NCI-H128 (cell line): ENCODE data around the gene ACSL5.
"Not testable (repeated sequence)": the region's sequence is repeated elsewhere in the genome, so short reads cannot be mapped to it uniquely, and the experiment has no call there.

Source experiments
- DNase-seq: peaks from one replicate; lab custom pipeline; 2025; ENCODE audit not compliant: unreplicated experiment; lab: John Stamatoyannopoulos, UW

The ACSL5 gene

GRCh38 chr10:112406806-112407205 lies 32.9 kb downstream of the ACSL5 start:
- DNase-seq = not testable (repeated sequence)

- DNase-seq = no peak
Measured at GRCh38 chr10:112407696-112408095, 33.8 kb downstream of the ACSL5 start.

- DNase-seq = no peak
Measured at GRCh38 chr10:112409299-112409698, 35.4 kb downstream of the ACSL5 start.

DNA sequence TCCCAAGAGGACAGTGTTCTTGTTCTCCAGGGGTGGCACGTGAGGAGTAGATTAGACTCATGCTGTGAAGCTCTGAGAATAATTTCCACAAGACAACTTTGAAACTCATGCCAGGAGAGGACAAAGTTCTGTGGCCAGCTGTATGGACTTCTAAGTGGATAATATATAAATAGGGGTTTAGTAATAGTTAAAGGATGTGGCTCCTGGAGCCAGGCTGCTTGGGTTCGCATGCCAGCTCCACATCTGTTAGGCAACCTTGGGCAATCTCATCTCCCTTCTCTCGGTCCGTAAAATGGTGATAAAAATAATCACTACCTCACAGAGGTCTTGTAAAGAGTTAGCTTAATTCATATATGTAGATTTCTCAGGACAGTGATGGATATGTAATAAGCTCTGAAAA lies 35.8 kb downstream of the ACSL5 start:
- DNase-seq = no peak

DNA sequence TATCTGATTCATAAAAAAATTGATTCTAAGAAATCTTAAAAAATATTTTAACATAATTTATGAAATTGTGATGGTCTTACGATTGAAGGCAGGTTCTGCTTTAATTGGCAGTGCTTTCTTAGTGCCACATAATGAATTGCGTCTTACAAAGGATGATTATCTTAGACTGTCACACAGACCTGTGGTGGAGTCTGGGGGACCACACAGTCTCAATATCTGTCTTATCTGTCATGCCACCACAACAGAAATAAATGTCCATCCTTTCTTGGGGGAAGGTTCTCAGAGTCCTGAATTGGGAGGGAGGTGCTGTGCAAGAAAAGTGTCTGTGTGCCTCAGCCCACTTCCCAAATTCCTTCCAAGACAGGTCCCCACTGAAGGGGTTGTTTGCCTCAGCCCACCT lies 38.8 kb downstream of the ACSL5 start:
- DNase-seq = no peak

GRCh38 chr10:112421731-112422130 lies 47.8 kb downstream of the ACSL5 start:
- no peak for DNase-seq

- no peak for DNase-seq
Measured at GRCh38 chr10:112424651-112425050, 50.7 kb downstream of the ACSL5 start.

DNA sequence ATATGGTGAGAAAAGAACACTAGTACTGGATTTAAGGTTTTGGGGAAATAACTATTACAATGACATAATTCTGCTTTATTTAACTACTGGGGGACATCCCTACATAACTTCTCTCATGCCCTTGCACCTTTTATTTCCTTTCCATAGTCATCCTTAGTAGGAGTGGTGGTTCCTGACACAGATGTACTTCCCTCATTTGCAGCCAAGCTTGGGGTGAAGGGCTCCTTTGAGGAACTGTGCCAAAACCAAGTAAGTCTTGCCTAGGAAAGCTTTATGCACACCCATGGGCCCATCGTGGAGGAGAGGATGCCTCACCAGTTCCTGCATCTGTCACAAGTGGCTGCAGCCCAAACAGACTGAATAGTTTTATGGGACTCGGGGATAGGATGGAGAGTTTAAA lies 52.2 kb downstream of the ACSL5 start:
- no peak for DNase-seq

DNA sequence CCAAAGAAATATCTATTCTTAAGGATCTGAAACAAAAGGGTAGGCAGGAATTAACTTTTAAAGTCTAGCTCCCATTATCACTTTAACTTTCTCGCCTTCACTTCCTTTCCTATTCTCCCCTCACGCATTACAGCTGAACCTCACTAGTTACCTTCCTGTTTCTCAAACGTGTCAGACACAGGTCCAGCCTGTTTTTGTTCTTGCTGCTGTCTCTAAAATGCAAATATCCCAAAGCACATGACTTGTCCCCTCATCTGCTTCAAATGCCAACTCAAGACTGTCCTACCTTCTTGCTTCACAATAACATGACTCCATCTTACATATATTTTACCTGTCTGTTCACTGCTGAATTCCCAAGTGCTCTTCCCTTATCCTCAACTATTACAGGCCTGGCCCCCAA lies 55.2 kb downstream of the ACSL5 start:
- no peak for DNase-seq

DNA sequence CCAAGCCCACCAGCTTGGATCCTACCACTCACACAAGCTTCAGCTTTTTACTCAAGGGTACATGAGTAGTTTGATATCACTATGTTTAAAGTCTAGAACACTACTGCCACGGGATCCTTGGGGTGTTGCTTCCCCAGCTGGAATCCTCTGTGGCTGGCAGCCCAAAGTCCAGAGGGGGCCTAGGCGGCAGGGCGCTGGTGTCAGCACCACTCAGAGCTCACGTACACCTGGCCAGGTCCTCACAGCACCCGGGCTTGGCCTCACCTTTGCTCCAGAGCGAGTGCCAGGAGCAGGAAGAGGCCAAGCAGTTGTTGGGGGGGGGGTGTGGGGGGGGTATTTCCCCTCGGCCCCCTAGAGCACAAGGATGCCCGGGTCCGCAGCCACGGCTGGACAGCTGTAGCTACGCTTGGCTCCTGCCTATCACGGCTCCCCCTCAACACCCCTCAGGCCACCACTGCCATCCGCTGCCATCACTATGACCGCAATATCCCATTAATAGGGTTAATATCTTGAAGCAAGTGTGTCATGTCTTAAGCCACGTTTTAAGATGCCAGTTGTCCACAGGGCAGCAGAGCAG lies 55.8 kb downstream of the ACSL5 start:
- no peak for DNase-seq

GRCh38 chr10:112433136-112433535 lies 59.2 kb downstream of the ACSL5 start:
- DNase-seq = no peak

DNA sequence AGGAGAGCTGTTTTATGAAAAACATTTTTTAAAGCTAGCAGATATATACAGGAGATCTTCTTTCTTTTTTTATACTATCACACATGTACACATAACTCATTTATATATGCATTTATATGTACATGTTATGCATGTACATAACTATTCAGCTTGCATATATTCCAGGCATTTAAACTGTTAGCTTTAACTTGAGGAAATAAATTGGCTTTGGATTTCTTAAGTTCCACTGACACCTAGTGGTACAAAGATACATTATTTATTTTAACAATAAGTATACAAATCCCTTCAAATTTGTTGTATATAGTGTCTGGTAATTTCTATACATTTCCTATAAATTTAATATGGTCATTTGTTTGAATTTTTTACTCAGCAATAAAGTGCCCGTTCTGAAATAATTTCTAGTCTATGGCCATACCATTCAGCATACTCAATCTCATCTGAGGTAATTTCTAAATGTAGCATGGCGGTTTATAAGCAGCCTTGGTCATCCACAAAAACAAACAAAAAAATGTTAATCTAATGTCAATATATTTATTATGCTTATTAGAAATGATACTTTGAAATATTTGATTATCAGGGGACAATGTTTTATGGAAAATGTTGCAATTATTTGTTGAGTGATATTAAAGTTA lies 61.2 kb downstream of the ACSL5 start:
- no peak for DNase-seq

DNA sequence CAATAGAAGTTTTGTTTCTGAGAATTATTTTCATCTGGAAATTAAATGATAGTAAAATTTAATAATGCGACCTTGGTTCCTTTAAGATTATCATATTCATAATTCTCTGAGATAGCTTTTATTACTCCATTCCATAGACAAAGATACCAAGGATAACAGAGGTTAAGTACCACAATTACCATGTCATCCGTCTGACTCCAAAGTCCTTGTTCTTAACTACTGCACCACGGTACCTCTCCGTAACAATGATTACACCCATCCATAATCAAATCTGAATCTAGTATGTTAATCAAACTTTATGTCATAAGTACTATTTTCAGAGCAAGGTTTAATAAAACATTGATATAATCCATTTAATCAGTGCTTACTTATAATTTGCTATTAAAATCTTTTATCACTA lies 64.4 kb downstream of the ACSL5 start:
- no peak for DNase-seq

- no peak for DNase-seq
Measured at GRCh38 chr10:112441520-112441919, 67.6 kb downstream of the ACSL5 start.

DNA sequence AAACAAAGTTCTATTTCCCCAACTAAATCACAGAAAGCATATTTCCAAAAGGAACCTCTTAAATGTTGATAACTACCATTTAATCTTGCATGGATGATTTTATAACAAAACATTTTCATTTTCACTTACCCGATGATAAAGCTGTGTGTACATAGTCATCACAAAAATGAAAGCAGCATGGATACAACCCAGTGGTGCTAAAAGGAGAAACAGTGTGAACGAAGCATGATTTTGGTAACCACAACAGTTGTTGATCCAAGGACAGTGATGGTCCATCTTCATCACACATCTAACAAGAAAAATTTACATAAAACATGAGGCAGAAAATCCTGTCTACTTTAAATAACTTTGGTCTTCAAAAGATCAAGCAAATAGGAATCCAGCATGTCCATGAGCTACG lies 68.1 kb downstream of the ACSL5 start:
- DNase-seq = no peak

GRCh38 chr10:112446055-112446854 lies 72.3 kb downstream of the ACSL5 start:
- DNase-seq = no peak

GRCh38 chr10:112446855-112447619 lies 73.1 kb downstream of the ACSL5 start, which contains the start of the genes VTI1A and ZDHHC6:
Gene VTI1A (plus strand): TSS chr10:112447215. CDS start chr10:112447374, 159 bp downstream.
Gene ZDHHC6 (minus strand): TSS chr10:112446914. CDS start chr10:112445436, 1,478 bp downstream.
- peak; percentile 31 for DNase-seq

- DNase-seq = no peak
Measured at GRCh38 chr10:112447620-112447928, 73.7 kb downstream of the ACSL5 start.

GRCh38 chr10:112448888-112449287 lies 75.0 kb downstream of the ACSL5 start:
- DNase-seq = no peak

- DNase-seq = no peak
Measured at GRCh38 chr10:112454910-112455779, 81.2 kb downstream of the ACSL5 start.

GRCh38 chr10:112456533-112456932 lies 82.6 kb downstream of the ACSL5 start:
- no peak for DNase-seq
